Glutamatergic neuron (in vitro differentiated cells): ENCODE measurements around the gene TEX48. TPM values are rescaled to one million over a fixed set of nuclear protein-coding genes. Genes with fewer than 3 reads are reported as not detected.

Experiments
- DNase-seq: peaks from one replicate; pipeline ENCODE4 v3.0.0; 2022
- H3K27ac Mint-ChIP-seq: one replicate; pipeline ENCODE4 v1.8.0; 2020; ENCODE audit warnings: mild to moderate bottlenecking, mixed read lengths, inconsistent platforms; ENCODE audit not compliant: unreplicated experiment
- H3K27me3 Mint-ChIP-seq: one replicate; pipeline ENCODE4 v1.8.0; 2020; ENCODE audit warnings: mild to moderate bottlenecking, moderate library complexity, mixed read lengths, inconsistent platforms; ENCODE audit not compliant: unreplicated experiment
- H3K36me3 Mint-ChIP-seq: one replicate; pipeline ENCODE4 v1.8.0; 2020; ENCODE audit warnings: mild to moderate bottlenecking, mixed read lengths, inconsistent platforms; ENCODE audit not compliant: unreplicated experiment
- H3K4me1 Mint-ChIP-seq: one replicate; pipeline ENCODE4 v1.8.0; 2020; ENCODE audit warnings: mild to moderate bottlenecking, low read depth, mixed read lengths, inconsistent platforms; ENCODE audit not compliant: unreplicated experiment
- H3K4me3 Mint-ChIP-seq: one replicate; pipeline ENCODE4 v1.8.0; 2020; ENCODE audit warnings: mild to moderate bottlenecking, mixed read lengths, inconsistent platforms; ENCODE audit not compliant: unreplicated experiment
- H3K9me3 Mint-ChIP-seq: one replicate; pipeline ENCODE4 v1.8.0; 2020; ENCODE audit warnings: mild to moderate bottlenecking, moderate library complexity, mixed read lengths, inconsistent platforms; ENCODE audit not compliant: unreplicated experiment
- CTCF ChIP-seq: fragments of 200-600 bp; sonication (generic); IDR thresholded peaks from one replicate; pipeline ENCODE4 v1.5.0; 2021; ENCODE audit not compliant: partially characterized antibody, unreplicated experiment
- total RNA-seq: library from RNA; stranded (reverse); fragmentation: NEBNext Ultra II Directional; extraction: Animal tissue kit (Norgen Biotek cat#: 25700); gene quantifications from one replicate; pipeline ENCODE4 v1.2.1, GENCODE V29; 2021; ENCODE audit not compliant: unreplicated experiment

TEX48 gene
- total RNA-seq, 1 donor from 2014 or later: not detected

GRCh38 chr9:114653556-114654159 is 28.3 kb downstream of the TEX48 start:
- H3K36me3 Mint-ChIP-seq: no peaks in the 10 kb centered on the region
- H3K9me3 Mint-ChIP-seq: no peaks in the 10 kb centered on the region
- peak; percentile 77 for DNase-seq
- TF ChIP-seq CTCF: peak; percentile 85
- H3K4me3 Mint-ChIP-seq: no peak overlapping the region
- no peaks in the 10 kb centered on the region for H3K4me1 Mint-ChIP-seq
- H3K27me3 Mint-ChIP-seq: peaks cover 1% of the 10 kb centered on the region
- no peak overlapping the region for H3K27ac Mint-ChIP-seq

- Mint-ChIP-seq H3K27ac (no peak overlapping the region), H3K4me1 (no peaks in the 10 kb centered on the region), H3K4me3 (no peak overlapping the region), H3K27me3 (peaks cover 1% of the 10 kb centered on the region), H3K9me3 (no peaks in the 10 kb centered on the region), H3K36me3 (no peaks in the 10 kb centered on the region)
- no peak for DNase-seq
- no peak for TF ChIP-seq CTCF
Measured at GRCh38 chr9:114652776-114653555, 29.0 kb downstream of the TEX48 start.

- DNase-seq: no peak
- Mint-ChIP-seq H3K36me3 (peaks cover 15% of the 10 kb centered on the region), H3K4me1 (no peaks in the 10 kb centered on the region), H3K9me3 (no peaks in the 10 kb centered on the region), H3K27ac (no peak overlapping the region), H3K4me3 (no peak overlapping the region), H3K27me3 (no peaks in the 10 kb centered on the region)
- no peak for TF ChIP-seq CTCF
Measured at GRCh38 chr9:114643896-114644295, 38.1 kb downstream of the TEX48 start.

- H3K9me3 Mint-ChIP-seq: no peaks in the 10 kb centered on the region
- H3K36me3 Mint-ChIP-seq: peaks cover 15% of the 10 kb centered on the region
- H3K4me3 Mint-ChIP-seq: no peak overlapping the region
- H3K27me3 Mint-ChIP-seq: no peaks in the 10 kb centered on the region
- DNase-seq: no peak
- H3K27ac Mint-ChIP-seq: no peak overlapping the region
- no peak for TF ChIP-seq CTCF
- H3K4me1 Mint-ChIP-seq: no peaks in the 10 kb centered on the region
Measured at GRCh38 chr9:114643001-114643400, 39.0 kb downstream of the TEX48 start.

GRCh38 chr9:114641967-114642366 is 40.0 kb downstream of the TEX48 start:
- Mint-ChIP-seq H3K4me3 (no peak overlapping the region), H3K4me1 (no peaks in the 10 kb centered on the region), H3K27ac (no peak overlapping the region), H3K9me3 (no peaks in the 10 kb centered on the region), H3K27me3 (no peaks in the 10 kb centered on the region), H3K36me3 (peaks cover 8% of the 10 kb centered on the region)
- TF ChIP-seq CTCF: no peak
- no peak for DNase-seq
